Spleen (tissue), 11 donors: ENCODE results near the gene MTM1. TPM values are rescaled to one million over a fixed set of nuclear protein-coding genes. Genes with fewer than 3 reads are reported as not detected.

Experiments used
- DNase-seq: peaks from one replicate; pipeline ENCODE4 v3.0.0-alpha.2; 2020
- H3K27ac ChIP-seq, 8 donors: fragments of 200-600 bp; sonication (generic) in 7 of 8; 1 replicate in 4 of 8; 2 replicates in 4 of 8; pipeline versions ENCODE4 v1.5.0 to v1.8.0; 2016 to 2021; ENCODE audit warnings: inconsistent platforms in 4 of 8, mild to moderate bottlenecking in 4 of 8, moderate library complexity in 1 of 8
- H3K27me3 ChIP-seq, 7 donors: fragments of 200-600 bp; sonication (generic) in 6 of 7; replicated peaks in 1 of 7; 1 replicate in 4 of 7; 2 replicates in 3 of 7; pipeline versions ENCODE4 v1.5.0 to v1.8.0; 2016 to 2021; ENCODE audit warnings: inconsistent platforms in 3 of 7, mild to moderate bottlenecking in 1 of 7
- H3K36me3 ChIP-seq, 6 donors: fragments of 200-600 bp; sonication (generic) in 5 of 6; 1 replicate in 4 of 6; 2 replicates in 2 of 6; pipeline versions ENCODE4 v1.5.0 to v1.8.0; 2016 to 2021; ENCODE audit warnings: inconsistent platforms in 2 of 6
- H3K4me1 ChIP-seq, 6 donors: fragments of 200-600 bp; sonication (generic) in 5 of 6; 1 replicate in 3 of 6; 2 replicates in 3 of 6; pipeline versions ENCODE4 v1.5.0 to v1.8.0; 2016 to 2021; ENCODE audit warnings: inconsistent platforms in 3 of 6
- H3K4me3 ChIP-seq, 8 donors: fragments of 200-600 bp; sonication (generic) in 7 of 8; 1 replicate in 4 of 8; 2 replicates in 4 of 8; pipeline versions ENCODE4 v1.5.0 to v1.8.0; 2016 to 2021; ENCODE audit warnings: inconsistent platforms in 4 of 8, mild to moderate bottlenecking in 4 of 8, moderate library complexity in 2 of 8
- H3K9me3 ChIP-seq, 8 donors: fragments of 200-600 bp; sonication (generic) in 7 of 8; 1 replicate in 4 of 8; 2 replicates in 4 of 8; pipeline versions ENCODE4 v1.5.0 to v1.8.0; 2016 to 2021; ENCODE audit warnings: inconsistent platforms in 4 of 8
- CTCF ChIP-seq, 11 experiments: fragments of 200-600 bp in 7 of 11; fragments of 450-650 bp in 4 of 11; sonication (generic) in 4 of 11; IDR thresholded peaks in 8 of 11; conservative IDR thresholded peaks in 3 of 11; 1 replicate in 7 of 11; 2 replicates in 4 of 11; pipeline versions ENCODE4 v1.4.0 to v1.8.0; 2016 to 2021; ENCODE audit warnings: antibody characterized with exemption in 11 of 11, inconsistent platforms in 4 of 11, mild to moderate bottlenecking in 1 of 11
- POLR2A ChIP-seq, 3 donors: fragments of 450-650 bp; IDR thresholded peaks; one replicate each; pipeline ENCODE4 v1.5.1; 2017; ENCODE audit warnings: antibody characterized with exemption in 3 of 3, mild to moderate bottlenecking in 1 of 3
- POLR2AphosphoS5 ChIP-seq, 3 donors: sonication (generic); formaldehyde crosslinking; IDR thresholded peaks; one replicate each; pipeline ENCODE4 v1.5.1; 2017; ENCODE audit warnings: antibody characterized with exemption in 3 of 3
- WGBS, 5 donors: extraction: QIAGEN DNeasy Blood & Tissue Kit in 3 of 5; methylation state at CpG; one replicate each; pipeline versions ENCODE4 v1.1.5 to v1.1.7; 2013 to 2018; 5-methylcytosine and 5-hydroxymethylcytosine counted together
- intact Hi-C: fragments of 100-400 bp; cut with DNase I; formaldehyde crosslinking; loops from one replicate; pipeline ENCODE4 v1.15.0; 2023; ENCODE audit warnings: low total_unique reads
- polyA plus RNA-seq, 3 donors: library from polyadenylated mRNA; stranded (reverse); fragments of 200-250 nt; gene quantifications; one replicate each; pipeline ENCODE4 v1.2.1, GENCODE V29; 2013
- total RNA-seq, 7 donors: library from RNA; depleted of rRNA in 3 of 7; stranded (reverse); fragments of >200 nt in 3 of 7; fragmentation: NEBNext Ultra II Directional in 4 of 7; extraction: Animal tissue kit (Norgen Biotek cat#: 25700) in 4 of 7; gene quantifications; one replicate each; pipeline versions ENCODE4 v1.1.0 to v1.2.1, GENCODE V29; 2016 to 2021
- donor health status: healthy with polysubstance abuse.
- donor health status: DM: no; HTN: no; CAD: no; lungs with moderate emphysema.
- donor health status: DM: no; HTN: no; CAD: no.
- donor health status: Bipolar disorder and iron deficiency.
- donor health status: healthy.
- donor health status: DM: no; HTN: no; CAD: no.
- donor health status: DM: yes; HTN: yes; CAD: no.

The MTM1 gene
- total and polyA plus RNA-seq, 10 donors = 6.3 to 39.5 (median 27.0) TPM

- peaks cover 0 to 89% (median 15%) of the 10 kb centered on the region in 6 donors for H3K36me3 ChIP-seq
- no peak for DNase-seq
- H3K27ac ChIP-seq = no peak overlapping the region
- no peaks in the 10 kb centered on the region for H3K4me1 ChIP-seq
- H3K4me3 ChIP-seq = no peak overlapping the region
- H3K27me3 ChIP-seq = no peaks in the 10 kb centered on the region
- intact Hi-C loops = no loop called here
- TF ChIP-seq CTCF (IDR thresholded peaks at IDR 0.05 in 8 of 11, conservative IDR thresholded peaks at IDR 0.05 in 3 of 11) = no peak
- no peak for TF ChIP-seq POLR2A (IDR thresholded peaks at IDR 0.05)
- no peak for TF ChIP-seq POLR2AphosphoS5 (IDR thresholded peaks at IDR 0.05)
- H3K9me3 ChIP-seq = no peaks in the 10 kb centered on the region
- WGBS, 5 donors = 81 to 93% (median 92%) methylated on average over 2 of the region's 2 CpGs
Observed at GRCh38 chrX:150643958-150644357, 75.5 kb downstream of the MTM1 start.

- no peaks in the 10 kb centered on the region for H3K9me3 ChIP-seq
- no peaks in the 10 kb centered on the region for H3K4me1 ChIP-seq
- no peak overlapping the region for H3K27ac ChIP-seq
- no peaks in the 10 kb centered on the region for H3K27me3 ChIP-seq
- peaks cover 0 to 89% (median 15%) of the 10 kb centered on the region in 6 donors for H3K36me3 ChIP-seq
- H3K4me3 ChIP-seq = no peak overlapping the region
- WGBS, 5 donors = 74 to 95% (median 84%) methylated on average over 4 of the region's 4 CpGs
- intact Hi-C loops = no loop called here
- no peak for TF ChIP-seq POLR2A (IDR thresholded peaks at IDR 0.05)
- TF ChIP-seq POLR2AphosphoS5 (IDR thresholded peaks at IDR 0.05) = no peak
- TF ChIP-seq CTCF (IDR thresholded peaks at IDR 0.05 in 8 of 11, conservative IDR thresholded peaks at IDR 0.05 in 3 of 11) = no peak
- DNase-seq = no peak
Observed at GRCh38 chrX:150644422-150644821, 76.0 kb downstream of the MTM1 start.

GRCh38 chrX:150647331-150647730 is 78.9 kb downstream of the MTM1 start:
- no peak overlapping the region for H3K27ac ChIP-seq
- H3K4me3 ChIP-seq = no peak overlapping the region
- 76 to 92% (median 88%) methylated on average over 5 of the region's 5 CpGs for WGBS, 5 donors
- H3K9me3 ChIP-seq = no peaks in the 10 kb centered on the region
- H3K27me3 ChIP-seq = no peaks in the 10 kb centered on the region
- no peaks in the 10 kb centered on the region for H3K4me1 ChIP-seq
- TF ChIP-seq CTCF (IDR thresholded peaks at IDR 0.05 in 8 of 11, conservative IDR thresholded peaks at IDR 0.05 in 3 of 11) (no peak), POLR2AphosphoS5 (IDR thresholded peaks at IDR 0.05) (no peak), POLR2A (IDR thresholded peaks at IDR 0.05) (no peak)
- DNase-seq = no peak
- intact Hi-C loops = no loop called here
- peaks cover 0 to 84% (median 8%) of the 10 kb centered on the region in 6 donors for H3K36me3 ChIP-seq

GRCh38 chrX:150648296-150648940 is 80.0 kb downstream of the MTM1 start:
- H3K9me3 ChIP-seq = no peaks in the 10 kb centered on the region
- H3K4me3 ChIP-seq = no peak overlapping the region
- 61 to 88% (median 84%) methylated on average over 4 of the region's 4 CpGs for WGBS, 5 donors
- no peaks in the 10 kb centered on the region for H3K27me3 ChIP-seq
- H3K4me1 ChIP-seq = no peaks in the 10 kb centered on the region
- intact Hi-C loops = no loop called here
- peak overlapping the region in 3 of 8 donors; percentile 19 to 34 (median 20) for H3K27ac ChIP-seq
- no peak for DNase-seq
- peaks cover 0 to 80% (median 6%) of the 10 kb centered on the region in 6 donors for H3K36me3 ChIP-seq
- no peak for TF ChIP-seq POLR2AphosphoS5 (IDR thresholded peaks at IDR 0.05)
- TF ChIP-seq CTCF (IDR thresholded peaks at IDR 0.05 in 8 of 11, conservative IDR thresholded peaks at IDR 0.05 in 3 of 11) = no peak
- TF ChIP-seq POLR2A (IDR thresholded peaks at IDR 0.05) = no peak
